Heart left ventricle (tissue), 13 donors: Measurements from ENCODE around the gene ARHGEF12.

Source experiments
- POLR2A ChIP-seq, 2 donors: fragments of 450-650 bp; IDR thresholded peaks; one replicate each; pipeline ENCODE4 v1.6.1; 2017; ENCODE audit warnings: antibody characterized with exemption in 2 of 2, mild to moderate bottlenecking in 2 of 2, moderate library complexity in 2 of 2
- TF ChIP-seq, protein P1 (sequence below), 12 donors: fragments of 200-600 bp; sonication (generic) in 4 of 12; IDR thresholded peaks; one replicate each; pipeline versions ENCODE4 v1.5.0 to v1.8.0; 2018 to 2022; ENCODE audit warnings: antibody characterized with exemption in 12 of 12, mild to moderate bottlenecking in 5 of 12
- donor health status: ischemic (EF 13 %, LVEDD 7.1; RV severe dilation, severe dysfunction).
- donor health status: DM: no; HTN: yes; CAD: no.
- donor health status: DM: no; HTN: no; CAD: no.
- donor health status: ischemic (EF 25% LVEDD 6.9; RV normal size, moderate dysfunction).
- donor health status: ischemic (EF 25% LVEDD 5.7; RV mildly dilated, moderate dysfunction).
- donor health status: ischemic (EF 35%, LVEDD 5.7; RV mildly dilated, moderate dysfunction).
- donor health status: nonischemic (EF 11% LVEDD 7.7; RV severe dilation, severe dysfunction).
- donor health status: DM: yes; HTN: yes; CAD: no.
- donor health status: PGD.
- donor health status: ischemic (EF 29% LVEDD 5.4; RV normal size, mild dysfunction).
- donor health status: nonischemic (EF 23%, LVEDD 6.1; RV moderate dilation, normal function).

DNA sequence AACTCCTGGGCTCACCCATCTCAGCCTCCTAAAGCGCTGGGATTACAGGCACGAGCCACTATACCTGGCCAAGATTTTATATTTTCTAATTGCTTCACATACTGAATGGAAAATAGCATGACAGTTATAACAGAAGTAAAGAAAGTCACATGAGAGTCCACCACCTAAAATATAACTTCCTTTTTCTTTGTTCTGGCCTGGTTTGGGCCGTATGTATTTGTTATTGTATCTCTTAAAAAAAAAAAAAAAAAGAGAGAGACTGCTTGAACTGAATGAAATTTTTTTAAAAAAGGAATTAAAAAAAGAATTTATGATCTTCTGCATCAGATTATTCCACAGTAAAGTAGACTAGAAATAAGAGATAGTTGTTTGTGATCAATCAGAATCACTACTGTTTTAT is 89.3 kb downstream of the ARHGEF12 start:
- TF ChIP-seq, protein P1, sequence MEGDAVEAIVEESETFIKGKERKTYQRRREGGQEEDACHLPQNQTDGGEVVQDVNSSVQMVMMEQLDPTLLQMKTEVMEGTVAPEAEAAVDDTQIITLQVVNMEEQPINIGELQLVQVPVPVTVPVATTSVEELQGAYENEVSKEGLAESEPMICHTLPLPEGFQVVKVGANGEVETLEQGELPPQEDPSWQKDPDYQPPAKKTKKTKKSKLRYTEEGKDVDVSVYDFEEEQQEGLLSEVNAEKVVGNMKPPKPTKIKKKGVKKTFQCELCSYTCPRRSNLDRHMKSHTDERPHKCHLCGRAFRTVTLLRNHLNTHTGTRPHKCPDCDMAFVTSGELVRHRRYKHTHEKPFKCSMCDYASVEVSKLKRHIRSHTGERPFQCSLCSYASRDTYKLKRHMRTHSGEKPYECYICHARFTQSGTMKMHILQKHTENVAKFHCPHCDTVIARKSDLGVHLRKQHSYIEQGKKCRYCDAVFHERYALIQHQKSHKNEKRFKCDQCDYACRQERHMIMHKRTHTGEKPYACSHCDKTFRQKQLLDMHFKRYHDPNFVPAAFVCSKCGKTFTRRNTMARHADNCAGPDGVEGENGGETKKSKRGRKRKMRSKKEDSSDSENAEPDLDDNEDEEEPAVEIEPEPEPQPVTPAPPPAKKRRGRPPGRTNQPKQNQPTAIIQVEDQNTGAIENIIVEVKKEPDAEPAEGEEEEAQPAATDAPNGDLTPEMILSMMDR (IDR thresholded peaks at IDR 0.05), result no peak
- no peak for TF ChIP-seq POLR2A (IDR thresholded peaks at IDR 0.05)
